ENCODE measurements around the gene ITIH1. TPM values are rescaled to one million over a fixed set of nuclear protein-coding genes. Genes with fewer than 3 reads are reported as not detected.

ITIH1 gene
- total RNA-seq, 2 experiments from 2014 or later, result not detected

DNA sequence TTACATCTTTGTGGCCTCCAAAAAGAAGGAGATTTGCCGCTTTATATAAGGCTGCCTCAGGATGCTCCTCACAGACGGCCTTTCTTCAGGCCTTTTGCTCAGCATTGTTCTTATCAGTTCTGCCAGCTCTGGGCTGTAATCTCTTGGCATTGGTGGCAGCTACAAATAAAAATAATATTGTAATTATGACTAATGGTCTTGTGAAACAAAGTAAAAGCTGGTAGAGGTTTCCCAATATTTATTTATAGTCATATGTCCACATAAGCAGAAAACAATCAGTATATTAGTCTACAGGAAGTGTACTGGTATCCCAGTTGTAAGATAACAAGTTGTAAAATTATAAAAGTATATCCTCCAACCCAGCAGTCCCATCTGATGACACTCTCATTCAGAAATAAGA is 13.9 kb upstream of the ITIH1 start:
- H3K4me3 ChIP-seq (ENCODE audit: low read length), result no peak overlapping the region
- ChIA-PET CTCF (interaction anchor here (0.7 kb wide), 1 partner anchor 526 kb away, joined by 3 read pairs; no protein-coding TSS in a partner anchor), POLR2A (no interaction called here)
- no peak for DNase-seq
- H3K27ac Mint-ChIP-seq, result no peak overlapping the region
- no peak overlapping the region for H3K27ac ChIP-seq (ENCODE audit: low read depth in 1 of 2, low read length in 2 of 2)
- H3K27me3 ChIP-seq (ENCODE audit: control insufficient read depth in 1 of 2, insufficient read depth in 2 of 2, low read length in 2 of 2), result no peaks in the 10 kb centered on the region
- no peaks in the 10 kb centered on the region for H3K9me3 Mint-ChIP-seq
- no peak for ATAC-seq (ENCODE audit: poor library complexity)
- TF ChIP-seq, protein P1, sequence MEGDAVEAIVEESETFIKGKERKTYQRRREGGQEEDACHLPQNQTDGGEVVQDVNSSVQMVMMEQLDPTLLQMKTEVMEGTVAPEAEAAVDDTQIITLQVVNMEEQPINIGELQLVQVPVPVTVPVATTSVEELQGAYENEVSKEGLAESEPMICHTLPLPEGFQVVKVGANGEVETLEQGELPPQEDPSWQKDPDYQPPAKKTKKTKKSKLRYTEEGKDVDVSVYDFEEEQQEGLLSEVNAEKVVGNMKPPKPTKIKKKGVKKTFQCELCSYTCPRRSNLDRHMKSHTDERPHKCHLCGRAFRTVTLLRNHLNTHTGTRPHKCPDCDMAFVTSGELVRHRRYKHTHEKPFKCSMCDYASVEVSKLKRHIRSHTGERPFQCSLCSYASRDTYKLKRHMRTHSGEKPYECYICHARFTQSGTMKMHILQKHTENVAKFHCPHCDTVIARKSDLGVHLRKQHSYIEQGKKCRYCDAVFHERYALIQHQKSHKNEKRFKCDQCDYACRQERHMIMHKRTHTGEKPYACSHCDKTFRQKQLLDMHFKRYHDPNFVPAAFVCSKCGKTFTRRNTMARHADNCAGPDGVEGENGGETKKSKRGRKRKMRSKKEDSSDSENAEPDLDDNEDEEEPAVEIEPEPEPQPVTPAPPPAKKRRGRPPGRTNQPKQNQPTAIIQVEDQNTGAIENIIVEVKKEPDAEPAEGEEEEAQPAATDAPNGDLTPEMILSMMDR (IDR thresholded peaks at IDR 0.05), result no peak
- H3K4me1 ChIP-seq (ENCODE audit: insufficient read depth, low read length), result no peaks in the 10 kb centered on the region
- H3K36me3 ChIP-seq (ENCODE audit: insufficient read depth, low read length), result peaks cover 55% of the 10 kb centered on the region
- intact Hi-C loops (cut with DNase I, micrococcal nuclease), result loop anchor here in 1 of 2 experiments (10.0 kb wide), 1 partner anchor 581 kb away; the partner anchor contains the start of gene DCP1A
- no peaks in the 10 kb centered on the region for H3K9me3 ChIP-seq (ENCODE audit: control insufficient read depth in 1 of 2, insufficient read depth in 1 of 2, low read length in 2 of 2)
- H3K36me3 Mint-ChIP-seq (ENCODE audit: low read depth), result peaks cover 86% of the 10 kb centered on the region
- H3K27me3 Mint-ChIP-seq, result no peaks in the 10 kb centered on the region
- no peaks in the 10 kb centered on the region for H3K4me1 Mint-ChIP-seq (ENCODE audit: low read depth)
- no peak overlapping the region for H3K4me3 Mint-ChIP-seq

DNA sequence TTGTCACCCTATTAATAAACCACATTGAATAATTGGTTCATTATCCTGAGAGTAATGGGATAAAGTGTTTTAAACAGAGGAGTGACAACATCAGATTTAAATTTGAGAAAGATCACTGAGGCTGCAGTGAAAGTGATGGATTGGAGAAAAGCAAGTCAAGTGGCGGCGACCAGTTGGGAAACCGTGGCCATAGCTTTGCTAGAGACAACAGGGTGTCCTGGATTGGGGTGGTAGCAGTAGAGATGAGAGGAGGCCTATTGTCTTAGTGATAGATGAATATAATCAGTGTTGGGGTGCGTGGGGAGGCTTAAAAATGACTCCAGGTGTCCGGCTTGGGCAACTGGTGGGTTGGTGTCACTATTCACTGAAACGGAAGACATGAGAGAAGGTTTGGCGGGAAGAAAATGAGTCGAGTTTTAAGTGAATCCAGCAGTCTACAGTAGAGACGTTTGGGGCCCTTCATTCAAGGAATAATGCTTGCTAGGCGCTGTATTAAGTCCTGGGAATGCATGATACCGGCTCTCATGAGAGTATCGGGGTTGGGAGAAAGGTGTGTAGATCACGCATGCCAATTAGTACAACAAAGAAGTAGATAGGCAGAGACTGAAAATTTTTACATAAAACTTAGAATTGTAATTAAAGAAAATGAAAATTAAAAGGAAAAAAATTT is 7.5 kb upstream of the ITIH1 start:
- Histone ChIP-seq H3K27me3 (ENCODE audit: control insufficient read depth in 1 of 2, insufficient read depth in 2 of 2, low read length in 2 of 2) (no peaks in the 10 kb centered on the region), H3K4me1 (ENCODE audit: insufficient read depth, low read length) (peaks cover 14% of the 10 kb centered on the region), H3K27ac (ENCODE audit: low read depth in 1 of 2, low read length in 2 of 2) (peak overlapping the region in 1 of 2 donors; percentile 72), H3K36me3 (ENCODE audit: insufficient read depth, low read length) (peaks cover 15% of the 10 kb centered on the region), H3K9me3 (ENCODE audit: control insufficient read depth in 1 of 2, insufficient read depth in 1 of 2, low read length in 2 of 2) (no peaks in the 10 kb centered on the region), H3K4me3 (ENCODE audit: low read length) (peak overlapping the region; percentile 83)
- Mint-ChIP-seq H3K27ac (peak overlapping the region; percentile 73), H3K9me3 (no peaks in the 10 kb centered on the region), H3K36me3 (ENCODE audit: low read depth) (peaks cover 32% of the 10 kb centered on the region), H3K27me3 (no peaks in the 10 kb centered on the region), H3K4me1 (ENCODE audit: low read depth) (peaks cover 17% of the 10 kb centered on the region), H3K4me3 (peak overlapping the region; percentile 96)
- ChIA-PET POLR2A (interaction anchor here (0.5 to 1.1 kb wide), 4 partner anchors 64 to 276 kb away, joined by 3 to 4 read pairs (median 3); partner anchors contain the start of genes GLT8D1, GNL3, PBRM1 and SFMBT1), CTCF (no interaction called here)
- DNase-seq (no peak), ATAC-seq (ENCODE audit: poor library complexity) (no peak)
- intact Hi-C loops (cut with DNase I, micrococcal nuclease), result loop anchor here in 1 of 2 experiments (2.0 to 10.0 kb wide), 2 partner anchors 63 to 575 kb away; partner anchors contain the start of genes DCP1A and SPCS1
- TF ChIP-seq, protein P1 (IDR thresholded peaks at IDR 0.05), result no peak

DNA sequence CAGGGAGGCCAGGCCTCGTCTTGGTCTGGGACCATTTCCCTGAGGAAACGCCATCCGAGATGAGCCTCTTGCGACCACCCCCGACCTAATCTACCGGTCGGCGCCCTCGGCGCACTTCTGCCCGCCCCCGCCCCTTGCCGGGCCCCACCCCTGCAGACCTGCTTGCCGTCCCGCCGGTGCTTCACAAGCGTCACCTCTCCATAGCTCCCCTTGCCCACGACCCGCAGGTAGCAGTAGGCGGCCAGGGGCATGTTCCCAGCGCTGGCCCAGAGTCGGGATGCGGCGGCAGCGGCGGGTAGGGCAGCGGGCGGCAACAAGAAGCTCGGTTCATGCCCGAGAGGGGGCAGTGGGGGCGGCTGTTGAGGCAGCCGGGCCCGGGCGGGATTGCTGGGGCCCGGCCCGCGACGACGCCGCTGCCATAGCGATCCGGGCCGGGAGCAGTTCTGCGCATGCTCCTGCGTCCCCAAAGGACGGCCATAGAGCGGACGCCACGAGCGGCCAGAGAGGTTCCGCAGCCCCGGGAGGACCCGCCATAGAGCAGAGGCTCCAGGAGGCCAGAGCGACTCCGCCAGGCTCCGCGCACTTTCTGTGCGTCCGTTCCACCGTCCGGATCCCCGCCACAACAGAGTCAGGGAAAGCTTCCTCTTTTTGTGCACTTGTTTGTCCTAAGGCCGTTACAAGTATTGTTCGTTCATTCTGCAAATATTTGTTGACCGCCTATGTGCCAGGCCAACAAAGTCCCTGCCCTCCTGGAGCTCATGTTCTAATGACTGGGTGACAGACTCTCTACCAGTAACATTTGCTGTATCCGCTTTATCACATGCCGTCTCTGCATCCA is 6.7 kb upstream of the ITIH1 start, which contains the start of gene NEK4:
NEK4 (minus strand) TSS at position 445 of the 838 bp plus-strand sequence; CDS start at position 251, 194 bp downstream.
- intact Hi-C loops (cut with DNase I, micrococcal nuclease), result no loop called here
- Histone ChIP-seq H3K9me3 (ENCODE audit: control insufficient read depth in 1 of 2, insufficient read depth in 1 of 2, low read length in 2 of 2) (no peaks in the 10 kb centered on the region), H3K36me3 (ENCODE audit: insufficient read depth, low read length) (peaks cover 8% of the 10 kb centered on the region), H3K27me3 (ENCODE audit: control insufficient read depth in 1 of 2, insufficient read depth in 2 of 2, low read length in 2 of 2) (no peaks in the 10 kb centered on the region), H3K4me3 (ENCODE audit: low read length) (peak within 1 kb of the TSS; percentile 83), H3K27ac (ENCODE audit: low read depth in 1 of 2, low read length in 2 of 2) (peak within 1 kb of the TSS; percentile 63 to 72), H3K4me1 (ENCODE audit: insufficient read depth, low read length) (peaks cover 14% of the 10 kb centered on the region)
- peaks cover 17% of the 10 kb centered on the region for H3K4me1 Mint-ChIP-seq (ENCODE audit: low read depth)
- peak; percentile 53 to 93 (median 81) for DNase-seq
- no peaks in the 10 kb centered on the region for H3K27me3 Mint-ChIP-seq
- peak; percentile 80 for ATAC-seq (ENCODE audit: poor library complexity)
- H3K27ac Mint-ChIP-seq, result peak within 1 kb of the TSS; percentile 79
- H3K4me3 Mint-ChIP-seq, result peak within 1 kb of the TSS; percentile 96
- POLR2A ChIA-PET, result interaction anchor here (0.5 to 1.1 kb wide), 5 partner anchors 68 to 275 kb away, joined by 3 to 4 read pairs (median 3); partner anchors contain the start of genes GNL3, PBRM1 and SFMBT1
- H3K36me3 Mint-ChIP-seq (ENCODE audit: low read depth), result peaks cover 25% of the 10 kb centered on the region
- CTCF ChIA-PET, result interaction anchor here (0.6 kb wide), 1 partner anchor 51 kb away, joined by 3 read pairs; no protein-coding TSS in a partner anchor
- TF ChIP-seq, protein P1 (IDR thresholded peaks at IDR 0.05), result no peak
- no peaks in the 10 kb centered on the region for H3K9me3 Mint-ChIP-seq
